A673 (cell line): ENCODE measurements around the gene GALNT2. TPM values are rescaled to one million over a fixed set of nuclear protein-coding genes. Genes with fewer than 3 reads are reported as not detected.
A peak's percentile ranks its signal among the peaks of the same experiment; 100 is the strongest.

ENCODE experiments used
- BruUV-seq: library from RNA; stranded (reverse); fragments of 400-500 nt; replicated peaks from 2 replicates; lab custom pipeline; 2021; lab: Mats Ljungman, UMichigan
- CTCF ChIA-PET: fragments of 300-600 bp; sonication (Branson Sonifier 250); formaldehyde crosslinking; loops from one replicate; lab custom pipeline; 2022; ENCODE audit warnings: antibody characterized with exemption; lab: Charles Lee
- POLR2A ChIA-PET: fragments of 300-600 bp; sonication (Branson Sonifier 250); formaldehyde crosslinking; loops from one replicate; lab custom pipeline; 2022; ENCODE audit warnings: antibody characterized with exemption; ENCODE audit not compliant: low non-redundant PET; lab: Charles Lee
- DNase-seq: peaks from one replicate; pipeline ENCODE4 v3.0.0-alpha.2; 2015; ENCODE audit warnings: low spot score
- H3K27ac ChIP-seq: fragments of 200-600 bp; sonication (generic); 2 replicates; pipeline ENCODE4 v1.5.1; 2016; ENCODE audit warnings: mixed run types, low read depth, mild to moderate bottlenecking, mixed read lengths, antibody characterized with exemption, low read length; ENCODE audit not compliant: poor library complexity, severe bottlenecking
- H3K27me3 ChIP-seq: fragments of 200-600 bp; sonication (generic); replicated peaks from 2 replicates; pipeline ENCODE4 v1.6.1; 2017; ENCODE audit warnings: mixed run types, low read depth, mild to moderate bottlenecking, mixed read lengths, antibody characterized with exemption, low read length; ENCODE audit not compliant: insufficient read depth, poor library complexity
- H3K36me3 ChIP-seq: fragments of 200-600 bp; sonication (generic); 2 replicates; pipeline ENCODE4 v1.6.1; 2016; ENCODE audit warnings: mixed run types, mild to moderate bottlenecking, mixed read lengths, antibody characterized with exemption, low read length; ENCODE audit not compliant: insufficient read depth, poor library complexity, severe bottlenecking
- H3K4me1 ChIP-seq: fragments of 200-600 bp; sonication (generic); 2 replicates; pipeline ENCODE4 v1.6.1; 2017; ENCODE audit warnings: mixed run types, mild to moderate bottlenecking, mixed read lengths, antibody characterized with exemption, low read length; ENCODE audit not compliant: insufficient read depth, poor library complexity, severe bottlenecking
- H3K4me3 ChIP-seq: fragments of 200-600 bp; sonication (generic); 2 replicates; pipeline ENCODE4 v1.5.1; 2016; ENCODE audit warnings: low read depth, mixed run types, mild to moderate bottlenecking, mixed read lengths, low read length; ENCODE audit not compliant: poor library complexity, severe bottlenecking
- H3K9me3 ChIP-seq: fragments of 200-600 bp; sonication (generic); 2 replicates; pipeline ENCODE4 v1.6.1; 2016; ENCODE audit warnings: mixed run types, low read depth, mild to moderate bottlenecking, mixed read lengths, antibody characterized with exemption, low read length; ENCODE audit not compliant: poor library complexity, severe bottlenecking
- EZH2 ChIP-seq: fragments of 200-600 bp; sonication (generic); IDR thresholded peaks from 2 replicates; pipeline ENCODE4 v1.6.1; 2017; ENCODE audit warnings: borderline replicate concordance, low read depth, mild to moderate bottlenecking, mixed read lengths, antibody characterized with exemption, low read length; ENCODE audit not compliant: poor library complexity, severe bottlenecking
- intact Hi-C: fragments of 100-400 bp; cut with micrococcal nuclease; formaldehyde crosslinking; loops from one replicate; pipeline ENCODE4 v1.10.0; 2022; ENCODE audit not compliant: unreplicated experiment
- total RNA-seq: library from RNA; stranded (reverse); gene quantifications from 2 replicates; pipeline ENCODE4 v1.2.3, GENCODE V29; 2021
- TF ChIP-seq, protein P1 (sequence below): fragments of 300-800, 200-600 bp; sonication (generic); conservative IDR thresholded peaks from 2 replicates; pipeline ENCODE4 v1.5.1; 2017; ENCODE audit warnings: low read depth, mild to moderate bottlenecking, antibody characterized with exemption, low read length, moderate library complexity, mixed read lengths

GALNT2 gene
- total RNA-seq, 1 experiment from 2014 or later: 94.6 TPM

DNA sequence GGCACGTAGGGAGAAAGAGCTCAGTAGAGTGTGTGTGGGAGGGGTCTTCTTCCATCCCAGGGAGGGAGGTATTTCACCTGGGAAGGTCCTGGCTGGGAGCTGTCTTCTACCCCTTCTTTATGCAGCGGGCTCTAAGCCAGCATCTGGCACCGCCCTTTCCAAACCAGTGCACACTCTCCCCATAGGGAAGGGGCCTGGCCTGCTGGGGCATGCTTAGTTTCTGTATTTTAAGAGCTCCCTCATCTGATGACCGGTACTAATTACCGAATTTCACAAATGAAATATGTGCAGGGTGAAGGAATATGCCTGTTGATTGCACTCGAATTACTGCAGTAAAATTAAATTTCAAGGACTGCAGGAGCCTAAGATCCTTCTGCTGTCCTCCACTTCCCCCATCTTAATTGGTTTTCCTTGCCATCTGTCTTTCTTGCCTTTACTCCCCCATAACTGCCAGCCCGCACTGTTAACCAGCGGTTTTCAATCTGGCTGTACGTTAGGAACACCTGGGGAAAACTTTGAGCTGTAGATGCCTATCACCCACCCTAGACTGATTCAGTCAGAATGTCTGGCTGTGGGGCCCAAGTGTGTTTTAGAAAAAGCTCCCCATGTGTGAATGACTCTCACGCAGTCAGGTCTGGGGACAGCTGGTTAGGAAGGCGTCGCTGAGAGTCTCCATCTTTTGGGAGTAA, 20.1 kb downstream of the GALNT2 start:
- BruUV-seq: no TSS peak
- no peak overlapping the region for H3K4me3 ChIP-seq
- DNase-seq: peak; percentile 32
- H3K36me3 ChIP-seq: no peaks in the 10 kb centered on the region
- no peaks in the 10 kb centered on the region for H3K27me3 ChIP-seq
- intact Hi-C loops: no loop called here
- H3K4me1 ChIP-seq: peaks cover 49% of the 10 kb centered on the region
- no peak overlapping the region for H3K27ac ChIP-seq
- POLR2A ChIA-PET: no interaction called here
- CTCF ChIA-PET: interaction anchor here (1.2 kb wide), 1 partner anchor 193 kb away, joined by 3 read pairs; no protein-coding TSS in a partner anchor
- TF ChIP-seq EZH2: no peak
- TF ChIP-seq, protein P1, sequence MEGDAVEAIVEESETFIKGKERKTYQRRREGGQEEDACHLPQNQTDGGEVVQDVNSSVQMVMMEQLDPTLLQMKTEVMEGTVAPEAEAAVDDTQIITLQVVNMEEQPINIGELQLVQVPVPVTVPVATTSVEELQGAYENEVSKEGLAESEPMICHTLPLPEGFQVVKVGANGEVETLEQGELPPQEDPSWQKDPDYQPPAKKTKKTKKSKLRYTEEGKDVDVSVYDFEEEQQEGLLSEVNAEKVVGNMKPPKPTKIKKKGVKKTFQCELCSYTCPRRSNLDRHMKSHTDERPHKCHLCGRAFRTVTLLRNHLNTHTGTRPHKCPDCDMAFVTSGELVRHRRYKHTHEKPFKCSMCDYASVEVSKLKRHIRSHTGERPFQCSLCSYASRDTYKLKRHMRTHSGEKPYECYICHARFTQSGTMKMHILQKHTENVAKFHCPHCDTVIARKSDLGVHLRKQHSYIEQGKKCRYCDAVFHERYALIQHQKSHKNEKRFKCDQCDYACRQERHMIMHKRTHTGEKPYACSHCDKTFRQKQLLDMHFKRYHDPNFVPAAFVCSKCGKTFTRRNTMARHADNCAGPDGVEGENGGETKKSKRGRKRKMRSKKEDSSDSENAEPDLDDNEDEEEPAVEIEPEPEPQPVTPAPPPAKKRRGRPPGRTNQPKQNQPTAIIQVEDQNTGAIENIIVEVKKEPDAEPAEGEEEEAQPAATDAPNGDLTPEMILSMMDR: no peak
- no peaks in the 10 kb centered on the region for H3K9me3 ChIP-seq

DNA sequence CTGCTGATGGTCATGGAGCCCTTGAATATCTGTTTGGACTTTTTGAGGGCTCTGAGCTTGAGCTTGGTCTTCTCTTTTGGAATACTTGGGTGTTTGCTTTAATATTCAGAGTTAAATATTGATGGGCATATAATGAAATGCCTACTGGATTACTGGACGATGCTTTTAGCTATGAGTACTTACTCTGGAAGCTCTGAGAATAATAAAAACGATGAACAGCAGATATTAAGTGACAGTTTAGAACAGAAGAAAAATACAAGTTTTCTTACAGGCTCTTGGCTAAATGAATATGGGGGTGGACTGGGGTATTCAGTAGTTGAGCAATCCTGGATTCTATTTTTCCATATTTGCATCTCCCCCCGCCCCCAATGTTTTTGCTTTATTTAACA, 20.7 kb downstream of the GALNT2 start:
- CTCF ChIA-PET: no interaction called here

DNA sequence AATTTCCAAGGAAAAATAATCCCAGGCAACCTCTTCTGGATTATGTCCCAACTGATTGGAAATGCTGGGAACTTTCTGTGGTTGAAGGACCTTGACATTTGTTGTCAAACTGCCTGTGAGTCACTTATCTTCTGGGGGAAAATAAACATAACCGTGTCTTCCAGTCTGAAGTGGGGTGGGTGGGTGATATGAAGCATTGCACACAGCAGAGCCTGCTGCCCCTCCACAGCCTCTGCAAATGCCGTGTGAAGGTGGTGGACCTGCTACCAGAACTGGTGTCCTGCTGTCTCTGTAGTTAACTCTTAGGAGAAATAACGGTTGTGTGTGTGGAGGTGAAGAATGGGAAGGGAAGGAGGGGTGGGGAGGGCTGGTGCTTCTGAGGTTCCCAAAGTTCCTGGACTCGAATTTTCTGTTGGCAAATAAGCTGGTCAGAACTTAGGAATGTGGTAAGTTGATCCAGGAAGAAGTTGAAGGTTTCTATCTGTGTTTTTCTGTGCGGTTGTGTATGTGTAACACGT, 23.2 kb downstream of the GALNT2 start:
- Histone ChIP-seq H3K36me3 (no peaks in the 10 kb centered on the region), H3K9me3 (no peaks in the 10 kb centered on the region), H3K4me3 (no peak overlapping the region), H3K4me1 (peaks cover 34% of the 10 kb centered on the region), H3K27me3 (no peaks in the 10 kb centered on the region), H3K27ac (no peak overlapping the region)
- intact Hi-C loops: no loop called here
- POLR2A ChIA-PET: no interaction called here
- TF ChIP-seq EZH2: no peak
- TF ChIP-seq, protein P1: no peak
- CTCF ChIA-PET: no interaction called here
- no TSS peak for BruUV-seq
- no peak for DNase-seq

More for the DNA sequence above, 20.7 kb downstream of the GALNT2 start:
- no TSS peak for BruUV-seq
- Histone ChIP-seq H3K4me3 (no peak overlapping the region), H3K36me3 (no peaks in the 10 kb centered on the region), H3K27ac (no peak overlapping the region), H3K4me1 (peaks cover 50% of the 10 kb centered on the region), H3K27me3 (no peaks in the 10 kb centered on the region), H3K9me3 (no peaks in the 10 kb centered on the region)
- TF ChIP-seq, protein P1: no peak
- POLR2A ChIA-PET: no interaction called here
- DNase-seq: no peak
- intact Hi-C loops: no loop called here
